ENCODE measurements around the gene GPBP1.
"Not testable (repeated sequence)": the region's sequence is repeated elsewhere in the genome, so short reads cannot be mapped to it uniquely, and the experiment has no call there.

The GPBP1 gene

DNA sequence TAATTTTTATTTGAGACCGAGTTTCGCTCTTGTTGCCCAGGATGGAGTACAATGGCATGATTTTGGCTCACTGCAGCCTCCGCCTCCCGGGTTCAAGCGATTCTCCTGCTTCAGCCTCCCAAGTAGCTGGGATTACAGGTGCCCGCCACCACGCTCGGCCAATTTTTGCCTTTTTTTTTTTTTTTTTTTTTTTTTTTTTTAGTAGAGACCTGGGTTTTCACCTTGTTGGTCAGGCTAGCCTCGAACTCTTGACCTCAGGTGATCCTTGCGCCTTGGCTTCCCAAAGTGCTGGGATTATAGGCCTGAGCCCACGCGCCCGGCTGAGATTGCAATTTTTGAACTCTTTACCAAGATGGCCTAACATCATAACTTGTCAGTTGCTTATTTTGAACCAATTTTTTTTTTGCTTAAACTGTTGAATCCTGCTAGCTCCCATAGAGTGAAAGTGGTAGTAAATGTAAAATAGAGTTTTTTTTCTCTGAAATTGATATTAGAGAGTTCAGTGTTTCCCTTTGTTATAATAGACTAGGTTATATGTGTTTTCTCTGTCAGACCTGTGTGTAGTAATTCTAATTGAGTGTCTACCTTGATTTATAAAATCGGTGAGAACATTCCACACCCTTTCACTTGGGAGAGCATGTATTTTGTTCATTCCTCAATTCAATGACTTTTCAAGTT, 3.8 kb downstream of the GPBP1 start:
- DNase-seq = no peak

- DNase-seq = not testable (repeated sequence)
These were observed 4.4 kb downstream of the GPBP1 start for GRCh38 chr5:57178238-57178637.

GRCh38 chr5:57179262-57180200, 5.7 kb downstream of the GPBP1 start:
- DNase-seq = no peak

- no peak for DNase-seq
These were observed 7.3 kb downstream of the GPBP1 start for GRCh38 chr5:57181154-57181553.

- DNase-seq = peak in 1 of 2 experiments; percentile 20
These were observed 10.5 kb downstream of the GPBP1 start for GRCh38 chr5:57184322-57184721.

- DNase-seq = no peak
These were observed 11.5 kb downstream of the GPBP1 start for GRCh38 chr5:57185313-57185712.

DNA sequence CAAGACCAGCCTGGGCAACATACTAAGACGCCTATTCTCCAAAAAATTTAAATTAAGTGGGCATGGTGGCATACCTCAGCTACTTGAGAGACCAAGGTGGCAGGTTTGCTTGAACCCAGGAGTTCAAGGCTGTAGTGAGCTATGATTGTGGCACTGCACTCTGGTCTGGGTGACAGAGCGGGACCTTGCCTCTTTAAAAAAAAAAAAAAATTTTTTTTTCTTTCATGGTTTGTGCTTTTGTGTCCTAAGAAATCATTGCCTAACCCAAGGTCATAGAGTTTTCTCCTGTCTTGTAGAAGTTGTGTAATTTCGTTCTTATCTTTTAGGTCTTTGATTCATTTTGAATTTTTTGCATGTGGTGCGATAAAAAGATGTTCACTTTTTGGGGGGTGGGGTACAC, 12.3 kb downstream of the GPBP1 start:
- no peak for DNase-seq

DNA sequence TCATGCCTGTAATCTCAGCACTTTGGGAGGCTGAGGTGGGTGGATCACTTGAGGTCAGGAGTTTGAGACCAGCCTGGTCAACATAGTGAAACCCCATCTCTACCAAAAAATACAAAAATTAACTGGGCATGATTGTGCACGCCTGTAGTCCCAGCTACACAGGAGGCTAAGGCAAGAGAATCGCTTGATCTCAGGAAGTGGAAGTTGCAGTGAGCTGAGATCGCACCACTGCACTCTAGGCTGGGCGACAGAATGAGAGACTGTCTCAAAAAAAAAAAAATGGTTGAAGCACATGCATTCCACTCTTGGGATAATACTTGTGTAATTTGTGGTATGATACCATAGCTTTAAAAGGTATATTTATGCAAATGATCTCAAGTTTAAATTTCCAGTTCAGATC, 14.1 kb downstream of the GPBP1 start:
- not testable (repeated sequence) for DNase-seq

GRCh38 chr5:57189515-57189914, 15.7 kb downstream of the GPBP1 start:
- DNase-seq = no peak

- no peak for DNase-seq
These were observed 16.7 kb downstream of the GPBP1 start for GRCh38 chr5:57190593-57190992.

DNA sequence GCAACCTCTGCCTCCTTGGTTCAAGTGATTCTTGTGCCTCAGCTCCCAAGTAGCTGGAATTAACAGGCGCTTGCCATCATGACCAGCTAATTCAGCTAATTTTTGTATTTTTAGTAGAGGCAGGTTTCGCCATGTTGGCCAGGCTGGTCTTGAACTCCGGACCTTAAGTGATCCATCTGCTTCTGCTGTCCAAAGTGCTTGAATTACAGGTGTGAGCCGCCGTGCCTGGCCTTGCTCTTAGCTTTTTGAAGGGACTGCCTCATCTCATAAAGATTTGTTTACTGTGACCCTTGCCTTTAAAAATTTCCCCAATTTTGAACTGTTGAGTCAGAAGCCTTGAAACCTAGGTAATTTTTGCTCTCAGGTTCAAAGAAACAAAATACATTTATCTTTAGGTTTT, 17.3 kb downstream of the GPBP1 start:
- DNase-seq = no peak

DNA sequence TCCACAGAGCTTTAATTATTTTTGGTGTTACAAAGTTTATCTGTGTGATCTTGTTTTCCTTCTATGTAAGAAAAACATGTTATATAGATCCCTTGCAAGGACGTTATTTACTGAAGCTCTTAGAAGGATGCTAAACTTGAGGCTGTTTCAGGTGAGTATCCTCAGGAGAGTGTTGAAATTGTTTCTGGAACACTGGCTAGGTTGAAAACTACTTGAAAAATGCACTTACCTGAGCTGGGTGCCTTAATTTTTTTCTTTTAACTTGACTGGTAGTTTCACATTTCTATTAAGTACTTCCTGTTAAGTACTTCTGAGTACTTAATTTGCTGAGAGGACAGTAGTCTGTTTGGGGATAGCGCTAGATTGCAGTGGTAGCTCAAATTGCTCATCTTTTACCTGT, 18.1 kb downstream of the GPBP1 start:
- DNase-seq = no peak

GRCh38 chr5:57192832-57193231, 19.0 kb downstream of the GPBP1 start:
- not testable (repeated sequence) for DNase-seq

GRCh38 chr5:57193757-57194413, 20.0 kb downstream of the GPBP1 start:
- DNase-seq = no peak

GRCh38 chr5:57194653-57195052, 20.8 kb downstream of the GPBP1 start:
- DNase-seq = no peak

DNA sequence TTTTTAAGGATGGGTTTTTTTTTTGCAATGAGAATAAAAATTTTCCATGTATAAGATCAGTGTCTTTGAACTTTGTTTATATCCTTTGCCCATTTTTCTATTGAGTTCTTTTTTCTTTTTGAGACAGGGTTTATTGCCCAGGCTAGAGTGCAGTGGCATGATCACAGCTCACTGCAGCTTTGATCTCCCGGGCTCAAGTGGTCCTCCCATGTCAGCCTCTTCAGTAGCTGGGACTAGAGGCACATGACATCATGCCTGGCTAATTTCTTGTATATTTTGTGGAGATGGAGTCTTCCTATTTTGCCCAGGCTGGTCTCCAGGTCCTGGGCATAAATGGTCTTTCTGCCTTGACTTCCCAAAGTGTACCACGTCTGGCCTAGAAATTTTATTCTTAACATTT, 21.2 kb downstream of the GPBP1 start:
- no peak for DNase-seq

DNA sequence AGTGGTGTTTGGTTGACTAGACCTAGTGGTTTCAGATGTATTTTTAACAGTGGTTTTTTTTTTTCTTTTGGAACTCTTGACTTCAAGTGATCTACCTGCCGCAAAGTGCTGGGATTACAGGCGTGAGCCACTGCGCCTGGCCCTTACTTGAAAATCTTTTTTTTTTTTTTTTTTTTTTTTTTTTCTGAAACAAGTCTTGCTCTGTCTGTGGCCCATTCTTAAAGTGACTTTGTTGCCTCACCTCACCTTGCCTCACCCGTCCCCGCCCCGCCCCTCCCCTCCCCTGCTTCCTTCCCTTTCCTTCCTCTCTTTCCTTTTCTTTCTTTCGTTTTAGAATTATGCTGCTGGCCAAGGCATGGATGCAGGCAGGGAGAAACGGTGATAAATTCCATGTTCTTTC, 26.0 kb downstream of the GPBP1 start:
- DNase-seq = no peak

DNA sequence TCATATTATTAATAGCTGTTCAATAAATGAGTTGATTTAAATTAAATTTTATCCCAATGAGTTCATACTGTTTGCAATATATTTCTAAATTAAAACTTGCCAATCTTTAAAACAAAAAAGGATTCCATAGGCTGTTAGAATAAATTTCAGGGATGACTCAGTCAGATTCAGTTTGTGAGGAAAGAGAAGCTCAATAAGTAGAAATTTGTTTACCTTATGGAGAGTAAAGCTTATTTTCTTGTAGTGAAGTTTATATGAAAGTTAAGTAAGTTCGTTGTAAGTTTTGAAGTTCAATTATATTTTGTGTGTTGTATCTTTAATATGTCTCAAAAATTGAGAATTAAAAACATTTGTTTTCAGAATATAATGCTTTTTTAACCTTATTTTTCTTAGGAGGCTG, 29.0 kb downstream of the GPBP1 start:
- no peak for DNase-seq

DNA sequence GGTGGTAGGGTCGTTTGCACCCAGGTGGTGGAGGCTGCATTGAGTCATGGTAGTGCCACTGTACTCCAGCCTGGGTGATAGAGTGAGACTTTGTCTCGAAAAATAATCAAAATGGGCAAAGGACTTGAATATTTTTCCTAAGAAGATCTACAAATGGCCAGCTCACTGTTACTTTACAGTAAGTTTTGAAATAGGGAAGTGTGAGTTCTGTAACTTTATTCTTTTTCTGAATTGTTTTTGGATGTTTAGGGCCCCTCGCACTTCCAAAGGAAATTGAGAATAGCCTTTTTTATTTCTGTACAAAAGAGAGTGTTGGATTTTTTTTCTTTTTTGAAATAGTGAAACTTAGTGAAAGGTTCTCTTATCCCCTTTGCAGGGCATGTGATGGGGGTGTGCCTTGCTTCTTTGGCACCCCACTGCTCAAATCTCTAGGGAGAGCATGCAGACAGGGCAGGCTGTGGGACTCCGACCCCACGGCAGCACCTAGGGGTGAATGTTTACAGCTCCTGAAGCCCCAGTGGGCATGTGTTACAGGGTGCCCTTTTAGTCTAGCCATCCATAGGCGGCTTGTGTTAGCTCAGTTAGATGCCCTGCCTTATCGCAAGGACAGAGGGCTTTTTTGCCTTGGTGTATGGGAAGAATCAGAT, 33.3 kb downstream of the GPBP1 start:
- no peak for DNase-seq

DNA sequence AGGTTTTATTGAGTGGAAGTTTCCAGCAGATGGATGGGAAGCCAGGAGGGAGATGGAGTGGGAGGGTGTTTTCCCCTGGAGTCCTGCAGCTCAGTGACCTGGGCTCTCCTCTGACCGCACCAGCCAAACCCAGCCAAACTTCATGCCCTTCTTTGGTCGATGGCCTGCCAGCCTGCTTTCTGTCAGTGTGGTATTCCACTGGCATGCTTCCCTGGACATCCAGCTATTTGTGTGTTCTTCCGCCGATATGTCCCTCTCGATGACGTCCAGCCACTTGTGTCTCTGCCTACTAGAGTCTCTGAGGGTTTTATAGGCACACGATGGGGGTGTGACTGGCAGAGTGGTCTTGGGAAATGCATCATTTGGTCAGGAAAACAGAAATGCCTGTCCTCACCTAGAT, 33.8 kb downstream of the GPBP1 start:
- DNase-seq = no peak

DNA sequence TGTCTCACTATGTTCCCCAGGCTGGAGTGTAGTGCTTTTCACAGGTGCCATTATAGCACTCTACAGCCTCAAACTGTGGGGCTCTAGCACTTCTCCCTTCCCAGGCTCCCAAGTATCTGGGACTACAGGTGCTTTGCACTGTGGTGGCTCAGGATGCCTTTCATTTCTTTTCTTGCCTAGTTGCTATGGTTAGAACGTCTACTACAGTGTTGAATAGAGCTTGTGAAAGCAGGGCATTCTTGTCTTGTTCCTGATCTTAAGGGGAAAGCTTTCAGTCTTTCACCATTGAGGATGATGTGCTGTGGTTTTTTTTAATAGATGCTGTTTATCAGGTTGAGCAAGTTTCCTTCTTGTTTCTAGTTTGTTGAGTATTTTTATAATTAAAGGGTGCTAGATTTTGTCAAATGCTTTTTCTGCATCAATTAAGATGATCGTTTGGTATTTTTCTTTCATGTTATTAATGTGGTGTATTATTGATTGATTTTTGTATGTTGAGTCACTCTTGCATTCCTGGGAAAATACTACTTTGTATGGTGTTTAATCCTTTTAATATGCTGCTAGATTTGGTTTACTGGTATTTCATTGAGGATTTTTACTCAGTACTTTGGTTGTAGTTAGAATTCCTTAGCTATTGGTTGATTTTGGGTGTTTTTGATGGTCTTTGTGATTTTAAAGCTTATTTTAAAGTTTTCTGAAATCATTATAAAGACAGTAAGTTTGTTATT, 35.6 kb downstream of the GPBP1 start:
- DNase-seq = no peak

- DNase-seq = no peak
These were observed 36.8 kb downstream of the GPBP1 start for GRCh38 chr5:57210633-57211032.

DNA sequence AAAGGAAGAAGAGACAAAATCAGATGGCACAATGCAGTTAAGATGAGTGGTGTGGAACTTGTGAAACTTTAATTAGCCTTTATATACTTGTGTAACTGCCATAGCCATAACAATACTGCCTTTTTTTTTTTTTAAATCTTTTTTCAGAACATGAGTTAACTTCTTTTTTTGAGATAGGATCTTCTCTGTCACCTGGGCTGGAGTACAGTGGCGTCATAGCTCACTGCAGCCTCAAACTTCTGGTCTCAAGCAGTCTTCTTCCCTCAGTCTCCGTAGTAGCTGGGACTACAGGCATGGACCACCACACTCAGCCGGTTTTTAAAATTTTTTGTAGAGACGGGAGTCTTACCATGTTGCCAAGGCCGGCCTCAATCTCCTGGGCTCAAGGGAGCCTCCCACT, 37.2 kb downstream of the GPBP1 start:
- no peak for DNase-seq

Data from NCI-H524 (cell line).